Stomach (tissue), 4 donors: ENCODE data around the gene FRAS1.

Experiments
- CTCF ChIP-seq, 7 experiments: fragments of 450-650 bp in 4 of 7; fragments of 200-600 bp in 3 of 7; sonication (generic) in 3 of 7; IDR thresholded peaks; one replicate each; pipeline ENCODE4 v1.5.1; 2016 to 2019; ENCODE audit warnings: antibody characterized with exemption in 7 of 7, control low read depth in 2 of 7, mild to moderate bottlenecking in 1 of 7
- POLR2A ChIP-seq, 4 donors: fragments of 450-650 bp; IDR thresholded peaks; one replicate each; pipeline ENCODE4 v1.6.1; 2016; ENCODE audit warnings: antibody characterized with exemption in 4 of 4, control low read depth in 2 of 4, mild to moderate bottlenecking in 1 of 4, moderate library complexity in 1 of 4

GRCh38 chr4:78069859-78070258 is 12.7 kb downstream of the FRAS1 start:
- no peak for TF ChIP-seq CTCF (IDR thresholded peaks at IDR 0.05)
- no peak for TF ChIP-seq POLR2A (IDR thresholded peaks at IDR 0.05)
